ENCODE results near the gene PSMD13.

GRCh38 chr11:197741-198235, 39.0 kb upstream of the PSMD13 start:
- TF ChIP-seq EZH2 (IDR thresholded peaks at IDR 0.05; ENCODE audit: borderline replicate concordance), result no peak
- TF ChIP-seq CTCF (IDR thresholded peaks at IDR 0.05; ENCODE audit: poor library complexity), result no peak
- TF ChIP-seq EZH2phosphoT487 (IDR thresholded peaks at IDR 0.05; ENCODE audit: low read depth, severe bottlenecking, unreplicated experiment), result no peak

Data from hepatocyte (in vitro differentiated cells).